Measurements from ENCODE around the gene TMEM267.

- TF ChIP-seq POLR2AphosphoS5 (IDR thresholded peaks at IDR 0.05; ENCODE audit: low read length) (peak; percentile 92), REST (IDR thresholded peaks at IDR 0.05; ENCODE audit: low read depth, low read length) (no peak), NFYB (IDR thresholded peaks at IDR 0.05; ENCODE audit: insufficient read depth, low read depth, low read length) (no peak), RAD21 (IDR thresholded peaks at IDR 0.05; ENCODE audit: insufficient read depth, low read depth, low read length) (no peak)
Observed at GRCh38 chr5:43514816-43515677, 31.4 kb upstream of the TMEM267 start, which contains the start of gene C5orf34.

Data from GM12878 (cell line).